ENCODE measurements around the gene CRBN.
A peak's percentile ranks its signal among the peaks of the same experiment; 100 is the strongest.

The CRBN gene

DNA sequence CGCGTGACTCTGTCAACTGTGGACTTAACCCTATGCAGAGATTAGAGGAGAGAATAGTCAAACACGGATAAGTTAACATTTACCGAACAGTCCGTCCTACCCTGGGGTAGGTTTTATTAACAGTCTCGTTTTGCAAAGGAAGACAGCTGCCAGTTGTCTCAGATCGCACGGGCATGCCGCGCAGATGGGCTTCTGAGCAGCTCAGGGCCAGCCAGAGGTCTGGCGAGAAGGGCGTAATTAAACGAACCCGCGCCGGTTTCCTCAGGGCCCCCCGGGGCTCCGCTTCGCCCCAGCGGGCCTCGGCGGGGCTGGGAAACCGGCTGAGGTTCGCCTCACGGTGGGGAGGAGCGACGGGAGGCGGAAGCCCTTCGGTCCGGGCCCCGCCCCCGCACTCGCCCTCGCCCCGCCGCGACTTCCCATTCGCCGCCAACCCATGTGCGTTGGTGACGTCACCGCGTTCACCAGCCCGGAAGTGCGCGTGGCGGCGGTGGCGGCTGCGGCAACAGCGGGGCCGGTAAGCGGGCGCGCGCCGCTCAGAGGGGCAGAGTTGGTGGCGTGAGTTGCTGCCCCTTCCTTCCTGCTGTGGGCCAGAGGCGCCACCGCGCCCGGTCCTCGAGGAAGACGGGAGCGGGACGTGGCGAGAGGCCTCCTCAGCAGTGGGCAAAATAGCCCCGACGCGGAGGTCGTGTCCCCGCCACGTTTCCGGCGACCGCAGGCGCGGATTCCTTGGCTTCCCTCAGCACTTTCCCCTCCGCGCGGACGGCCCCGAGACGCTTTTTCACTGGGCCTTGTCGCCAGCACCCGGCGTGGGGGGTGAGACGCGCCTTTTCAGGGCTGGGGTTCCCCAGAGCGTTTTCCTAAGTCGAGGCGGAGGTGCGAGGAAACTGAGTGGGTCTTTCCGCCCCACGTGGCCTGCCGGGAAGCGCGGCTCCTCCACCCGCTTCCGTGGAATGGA, 52.7 kb downstream of the CRBN start, which contains the start of gene TRNT1:
TSS of gene TRNT1 (plus strand) at position 464 of the 955 bp plus-strand sequence. CDS start 2,101 bp downstream, outside the sequence.
- H3K4me3 ChIP-seq (ENCODE audit: control insufficient read depth, low read depth, low read length), result peak within 1 kb of the TSS; percentile 70
- DNase-seq (ENCODE audit: low read depth), result peak; percentile 62
- TF ChIP-seq, protein P1, sequence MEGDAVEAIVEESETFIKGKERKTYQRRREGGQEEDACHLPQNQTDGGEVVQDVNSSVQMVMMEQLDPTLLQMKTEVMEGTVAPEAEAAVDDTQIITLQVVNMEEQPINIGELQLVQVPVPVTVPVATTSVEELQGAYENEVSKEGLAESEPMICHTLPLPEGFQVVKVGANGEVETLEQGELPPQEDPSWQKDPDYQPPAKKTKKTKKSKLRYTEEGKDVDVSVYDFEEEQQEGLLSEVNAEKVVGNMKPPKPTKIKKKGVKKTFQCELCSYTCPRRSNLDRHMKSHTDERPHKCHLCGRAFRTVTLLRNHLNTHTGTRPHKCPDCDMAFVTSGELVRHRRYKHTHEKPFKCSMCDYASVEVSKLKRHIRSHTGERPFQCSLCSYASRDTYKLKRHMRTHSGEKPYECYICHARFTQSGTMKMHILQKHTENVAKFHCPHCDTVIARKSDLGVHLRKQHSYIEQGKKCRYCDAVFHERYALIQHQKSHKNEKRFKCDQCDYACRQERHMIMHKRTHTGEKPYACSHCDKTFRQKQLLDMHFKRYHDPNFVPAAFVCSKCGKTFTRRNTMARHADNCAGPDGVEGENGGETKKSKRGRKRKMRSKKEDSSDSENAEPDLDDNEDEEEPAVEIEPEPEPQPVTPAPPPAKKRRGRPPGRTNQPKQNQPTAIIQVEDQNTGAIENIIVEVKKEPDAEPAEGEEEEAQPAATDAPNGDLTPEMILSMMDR (IDR thresholded peaks at IDR 0.05; ENCODE audit: control insufficient read depth, insufficient read depth, low read depth, low read length, missing control alignments), result no peak

DNA sequence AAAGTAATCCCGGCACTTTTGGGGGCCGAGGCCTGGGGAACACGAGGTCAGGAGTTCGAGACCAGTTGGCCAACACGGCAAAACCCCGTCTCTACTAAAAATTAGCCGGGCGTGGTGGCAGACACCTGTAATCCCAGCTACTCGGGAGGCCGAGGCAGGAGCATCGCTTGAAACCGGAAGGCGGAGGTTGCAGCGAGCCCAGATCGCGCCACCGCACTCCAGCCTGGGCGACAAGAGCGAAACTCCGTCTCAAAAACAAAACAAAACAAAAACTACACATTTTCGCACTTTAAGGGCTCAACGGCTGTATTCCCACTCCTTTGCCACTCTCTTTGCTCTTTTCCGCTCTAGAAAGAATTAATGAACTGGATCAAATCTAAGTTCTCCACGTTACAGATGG, 53.5 kb downstream of the CRBN start:
- no peak for DNase-seq (ENCODE audit: low read depth)
- peak overlapping the region; percentile 70; the same call in 1 of the 2 replicates for H3K4me3 ChIP-seq (ENCODE audit: control insufficient read depth, low read depth, low read length)
- TF ChIP-seq, protein P1 (IDR thresholded peaks at IDR 0.05; ENCODE audit: control insufficient read depth, insufficient read depth, low read depth, low read length, missing control alignments), result no peak

DNA sequence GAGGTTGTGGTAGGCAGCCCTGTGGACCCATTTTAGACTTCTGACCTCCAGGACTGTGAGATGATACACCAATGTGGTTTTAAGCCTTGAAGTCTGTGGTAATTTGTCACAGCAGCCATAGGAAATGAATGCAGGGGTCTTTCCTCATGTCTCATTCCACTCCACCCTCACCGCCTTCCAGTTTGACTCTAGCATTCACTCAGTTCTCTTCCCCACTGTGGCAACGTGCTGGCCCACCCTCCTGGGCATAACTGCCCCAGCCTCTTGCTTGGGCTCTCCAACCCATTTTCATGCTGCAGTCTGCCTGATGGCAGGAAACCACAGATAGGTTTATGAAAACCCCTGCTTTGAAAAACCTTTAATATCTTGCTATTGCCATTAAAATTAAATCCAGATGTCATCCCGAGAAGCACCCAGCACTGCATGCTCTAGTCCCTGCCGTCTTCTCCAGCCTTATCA, 60.1 kb downstream of the CRBN start:
- no peak overlapping the region for H3K4me3 ChIP-seq (ENCODE audit: control insufficient read depth, low read depth, low read length)
- TF ChIP-seq, protein P1 (IDR thresholded peaks at IDR 0.05; ENCODE audit: control insufficient read depth, insufficient read depth, low read depth, low read length, missing control alignments), result no peak
- DNase-seq (ENCODE audit: low read depth), result no peak

DNA sequence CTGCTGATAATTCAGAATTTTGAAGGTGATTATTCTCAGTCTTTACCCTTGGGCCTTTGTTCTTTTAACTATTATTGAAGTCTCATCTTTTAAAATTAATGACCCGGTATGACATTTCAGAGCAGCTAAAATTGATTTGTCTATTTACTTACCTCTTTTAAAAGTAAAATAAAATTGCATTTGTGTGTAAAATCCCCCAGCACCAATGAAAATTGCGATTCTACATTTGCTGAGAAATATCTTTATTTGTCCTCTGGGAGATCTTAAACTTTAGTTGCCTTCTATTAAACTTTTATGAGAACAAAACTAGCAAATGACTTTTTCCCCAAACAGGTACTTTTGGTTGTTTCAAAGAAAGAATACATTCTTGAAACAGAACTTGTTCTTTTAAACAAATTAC, 61.8 kb downstream of the CRBN start:
- no peak for DNase-seq (ENCODE audit: low read depth)
- TF ChIP-seq, protein P1 (IDR thresholded peaks at IDR 0.05; ENCODE audit: control insufficient read depth, insufficient read depth, low read depth, low read length, missing control alignments), result no peak
- no peak overlapping the region for H3K4me3 ChIP-seq (ENCODE audit: control insufficient read depth, low read depth, low read length)

DNA sequence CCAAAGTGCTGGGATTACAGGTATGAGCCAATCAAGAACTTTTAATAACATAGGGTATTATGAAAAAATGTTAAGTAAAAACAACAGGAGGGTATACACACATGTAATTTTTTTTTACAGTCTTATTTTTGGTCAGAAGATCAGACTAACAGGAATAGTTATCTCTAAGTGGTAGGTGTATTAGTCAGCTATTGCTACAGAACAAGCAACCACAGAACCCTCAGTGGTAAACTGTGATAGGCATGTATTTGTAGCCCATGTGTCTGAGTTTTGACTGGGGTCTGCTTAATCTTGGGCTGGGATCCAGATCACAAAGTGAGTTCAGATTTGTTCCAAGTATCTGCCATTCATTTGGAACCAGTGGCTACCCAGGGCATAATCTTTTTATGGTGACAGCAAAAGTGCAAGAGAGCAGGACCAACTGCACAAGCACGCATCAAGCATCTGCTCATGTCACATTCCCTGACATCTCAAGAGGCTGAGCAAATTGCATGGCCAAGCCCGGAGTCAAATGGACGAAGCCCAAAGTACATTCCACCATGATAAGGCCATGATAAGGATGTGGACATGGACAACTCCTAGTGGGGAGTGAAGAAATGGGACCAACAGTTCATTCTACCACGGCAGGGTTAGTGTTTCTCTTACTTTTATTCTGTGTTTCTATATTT, 66.3 kb downstream of the CRBN start:
- TF ChIP-seq, protein P1 (IDR thresholded peaks at IDR 0.05; ENCODE audit: control insufficient read depth, insufficient read depth, low read depth, low read length, missing control alignments), result no peak
- H3K4me3 ChIP-seq (ENCODE audit: control insufficient read depth, low read depth, low read length), result no peak overlapping the region
- DNase-seq (ENCODE audit: low read depth), result no peak

DNA sequence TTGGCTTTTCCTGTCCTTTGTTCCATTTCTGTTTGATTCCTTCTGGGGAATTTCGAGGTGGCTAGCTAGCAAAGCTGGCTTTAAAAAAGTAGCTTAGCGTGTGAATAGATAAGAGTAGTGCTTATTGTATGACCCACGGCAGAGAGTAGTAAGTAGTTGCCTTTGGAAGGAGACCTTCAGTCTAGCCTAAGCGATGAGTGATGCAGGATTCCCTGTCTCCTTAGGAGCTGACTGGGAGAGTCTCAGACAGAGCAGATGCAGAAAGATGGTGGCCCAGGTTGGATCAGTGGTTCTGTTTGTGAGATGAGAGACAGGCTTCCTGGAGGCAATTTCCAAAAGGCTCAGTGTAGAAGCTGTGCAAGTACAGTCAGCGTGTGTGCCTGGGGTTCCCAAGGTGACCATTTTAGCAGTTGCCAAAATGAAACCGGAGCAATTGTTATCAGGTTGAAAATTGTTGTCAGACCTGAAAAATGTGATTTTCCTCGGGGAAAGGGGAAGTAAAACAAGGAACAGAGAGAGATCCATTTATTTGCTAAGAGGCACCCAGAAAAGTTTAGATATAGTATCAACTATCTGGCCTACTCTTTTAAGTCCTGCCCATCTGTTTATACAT, 68.6 kb downstream of the CRBN start:
- H3K4me3 ChIP-seq (ENCODE audit: control insufficient read depth, low read depth, low read length), result no peak overlapping the region
- TF ChIP-seq, protein P1 (IDR thresholded peaks at IDR 0.05; ENCODE audit: control insufficient read depth, insufficient read depth, low read depth, low read length, missing control alignments), result no peak
- no peak for DNase-seq (ENCODE audit: low read depth)

Data from AG09309 (cell line).